Measurements from ENCODE around the gene PER1.

Gene PER1

GRCh38 chr17:8124350-8125153 is 27.7 kb downstream of the PER1 start:
- Mint-ChIP-seq H3K36me3 (ENCODE audit: low read depth) (no peaks in the 10 kb centered on the region), H3K4me1 (peaks cover 56% of the 10 kb centered on the region), H3K27ac (no peak overlapping the region), H3K9me3 (no peaks in the 10 kb centered on the region), H3K27me3 (ENCODE audit: low read depth) (peaks cover 77% of the 10 kb centered on the region), H3K4me3 (peak overlapping the region; percentile 87 to 90 (median 89))
- no peak for TF ChIP-seq CTCF (IDR thresholded peaks at IDR 0.05; ENCODE audit: unreplicated experiment in 3 of 3)

- H3K4me3 Mint-ChIP-seq, result peak within 1 kb of the TSS; percentile 87 to 90 (median 89)
- peaks cover 56% of the 10 kb centered on the region for H3K4me1 Mint-ChIP-seq
- no peaks in the 10 kb centered on the region for H3K9me3 Mint-ChIP-seq
- no peaks in the 10 kb centered on the region for H3K36me3 Mint-ChIP-seq (ENCODE audit: low read depth)
- peaks cover 74% of the 10 kb centered on the region for H3K27me3 Mint-ChIP-seq (ENCODE audit: low read depth)
- no peak within 1 kb of the TSS for H3K27ac Mint-ChIP-seq
- TF ChIP-seq CTCF (IDR thresholded peaks at IDR 0.05; ENCODE audit: unreplicated experiment in 3 of 3), result no peak
Observed at GRCh38 chr17:8123695-8124349, 28.4 kb downstream of the PER1 start, which contains the start of gene HES7. Gene HES7 (minus strand): TSS chr17:8124106. CDS start chr17:8124084, 22 bp downstream.

GRCh38 chr17:8122924-8123694 is 29.1 kb downstream of the PER1 start:
- Mint-ChIP-seq H3K9me3 (no peaks in the 10 kb centered on the region), H3K27me3 (ENCODE audit: low read depth) (peaks cover 81% of the 10 kb centered on the region), H3K4me3 (peak overlapping the region; percentile 87 to 90 (median 89)), H3K36me3 (ENCODE audit: low read depth) (no peaks in the 10 kb centered on the region), H3K4me1 (peaks cover 62% of the 10 kb centered on the region), H3K27ac (no peak overlapping the region)
- no peak for TF ChIP-seq CTCF (IDR thresholded peaks at IDR 0.05; ENCODE audit: unreplicated experiment in 3 of 3)

- Mint-ChIP-seq H3K27ac (no peak overlapping the region), H3K4me1 (peaks cover 68% of the 10 kb centered on the region), H3K4me3 (peak overlapping the region; percentile 87 to 90 (median 89)), H3K9me3 (no peaks in the 10 kb centered on the region), H3K36me3 (ENCODE audit: low read depth) (no peaks in the 10 kb centered on the region), H3K27me3 (ENCODE audit: low read depth) (peaks cover 88% of the 10 kb centered on the region)
- TF ChIP-seq CTCF (IDR thresholded peaks at IDR 0.05; ENCODE audit: unreplicated experiment in 3 of 3), result no peak
Observed at GRCh38 chr17:8122422-8122923, 29.7 kb downstream of the PER1 start.

- peak overlapping the region; percentile 87 to 90 (median 89) for H3K4me3 Mint-ChIP-seq
- no peaks in the 10 kb centered on the region for H3K9me3 Mint-ChIP-seq
- H3K27ac Mint-ChIP-seq, result no peak overlapping the region
- no peaks in the 10 kb centered on the region for H3K36me3 Mint-ChIP-seq (ENCODE audit: low read depth)
- peaks cover 62% of the 10 kb centered on the region for H3K4me1 Mint-ChIP-seq
- peaks cover 87% of the 10 kb centered on the region for H3K27me3 Mint-ChIP-seq (ENCODE audit: low read depth)
- peak; percentile 32 to 53 (median 41) for TF ChIP-seq CTCF (IDR thresholded peaks at IDR 0.05; ENCODE audit: unreplicated experiment in 3 of 3)
Observed at GRCh38 chr17:8121681-8122421, 30.4 kb downstream of the PER1 start.

All from nephron (organoid).